ENCODE results near the gene RPUSD1.

RPUSD1 gene

GRCh38 chr16:802914-803753, 15.0 kb upstream of the RPUSD1 start:
- no peaks in the 10 kb centered on the region for H3K36me3 ChIP-seq (ENCODE audit: low read length)
- H3K9ac ChIP-seq (ENCODE audit: low read length): no peak overlapping the region
- no peaks in the 10 kb centered on the region for H4K20me1 ChIP-seq (ENCODE audit: low read depth, low read length)
- no peaks in the 10 kb centered on the region for H3F3A ChIP-seq (ENCODE audit: insufficient read depth)
- no peak overlapping the region for H3K4me2 ChIP-seq (ENCODE audit: low read depth, low read length, poor library complexity, severe bottlenecking)
- no peaks in the 10 kb centered on the region for H3K79me2 ChIP-seq (ENCODE audit: insufficient read depth, low read length)
- TF ChIP-seq EZH2phosphoT487 (conservative IDR thresholded peaks at IDR 0.05; ENCODE audit: low read length): no peak
- no peak for TF ChIP-seq CTCF (IDR thresholded peaks at IDR 0.05; ENCODE audit: insufficient read depth, low read length, poor library complexity, severe bottlenecking)
- no peaks in the 10 kb centered on the region for H3K27me3 ChIP-seq (ENCODE audit: low read length)
- H2AFZ ChIP-seq (ENCODE audit: low read depth, low read length, severe bottlenecking): no peak overlapping the region
- H3K9me3 ChIP-seq (ENCODE audit: insufficient read depth, low read length): no peaks in the 10 kb centered on the region
- no peaks in the 10 kb centered on the region for H3K9me2 ChIP-seq (replicated peaks; ENCODE audit: insufficient read depth, low read length)
- H3K4me3 ChIP-seq (ENCODE audit: insufficient read depth, low read length, poor library complexity, severe bottlenecking): no peak overlapping the region
- no peak overlapping the region for H3K27ac ChIP-seq (ENCODE audit: low read depth, low read length)

- no peaks in the 10 kb centered on the region for H3K9me3 ChIP-seq (ENCODE audit: insufficient read depth, low read length)
- H3K9ac ChIP-seq (ENCODE audit: low read length): no peak overlapping the region
- H3K9me2 ChIP-seq (replicated peaks; ENCODE audit: insufficient read depth, low read length): no peaks in the 10 kb centered on the region
- H3K27me3 ChIP-seq (ENCODE audit: low read length): no peaks in the 10 kb centered on the region
- no peak overlapping the region for H2AFZ ChIP-seq (ENCODE audit: low read depth, low read length, severe bottlenecking)
- H3K36me3 ChIP-seq (ENCODE audit: low read length): no peaks in the 10 kb centered on the region
- no peaks in the 10 kb centered on the region for H3F3A ChIP-seq (ENCODE audit: insufficient read depth)
- no peaks in the 10 kb centered on the region for H4K20me1 ChIP-seq (ENCODE audit: low read depth, low read length)
- H3K4me2 ChIP-seq (ENCODE audit: low read depth, low read length, poor library complexity, severe bottlenecking): no peak overlapping the region
- no peak overlapping the region for H3K4me3 ChIP-seq (ENCODE audit: insufficient read depth, low read length, poor library complexity, severe bottlenecking)
- H3K79me2 ChIP-seq (ENCODE audit: insufficient read depth, low read length): no peaks in the 10 kb centered on the region
- TF ChIP-seq CTCF (IDR thresholded peaks at IDR 0.05; ENCODE audit: insufficient read depth, low read length, poor library complexity, severe bottlenecking) (no peak), EZH2phosphoT487 (conservative IDR thresholded peaks at IDR 0.05; ENCODE audit: low read length) (no peak)
- H3K27ac ChIP-seq (ENCODE audit: low read depth, low read length): no peak overlapping the region
Measured at GRCh38 chr16:802461-802860, 14.3 kb upstream of the RPUSD1 start.

GRCh38 chr16:801584-802363, 13.6 kb upstream of the RPUSD1 start:
- no peaks in the 10 kb centered on the region for H3K9me3 ChIP-seq (ENCODE audit: insufficient read depth, low read length)
- no peaks in the 10 kb centered on the region for H3K79me2 ChIP-seq (ENCODE audit: insufficient read depth, low read length)
- no peak overlapping the region for H3K27ac ChIP-seq (ENCODE audit: low read depth, low read length)
- no peak overlapping the region for H2AFZ ChIP-seq (ENCODE audit: low read depth, low read length, severe bottlenecking)
- no peak overlapping the region for H3K4me3 ChIP-seq (ENCODE audit: insufficient read depth, low read length, poor library complexity, severe bottlenecking)
- no peaks in the 10 kb centered on the region for H3K36me3 ChIP-seq (ENCODE audit: low read length)
- no peaks in the 10 kb centered on the region for H3K9me2 ChIP-seq (replicated peaks; ENCODE audit: insufficient read depth, low read length)
- no peak overlapping the region for H3K9ac ChIP-seq (ENCODE audit: low read length)
- H3F3A ChIP-seq (ENCODE audit: insufficient read depth): no peaks in the 10 kb centered on the region
- H4K20me1 ChIP-seq (ENCODE audit: low read depth, low read length): no peaks in the 10 kb centered on the region
- TF ChIP-seq CTCF (IDR thresholded peaks at IDR 0.05; ENCODE audit: insufficient read depth, low read length, poor library complexity, severe bottlenecking) (no peak), EZH2phosphoT487 (conservative IDR thresholded peaks at IDR 0.05; ENCODE audit: low read length) (no peak)
- no peaks in the 10 kb centered on the region for H3K27me3 ChIP-seq (ENCODE audit: low read length)
- H3K4me2 ChIP-seq (ENCODE audit: low read depth, low read length, poor library complexity, severe bottlenecking): no peak overlapping the region
